GM11168 (cell line): ENCODE results near the gene RNF133.
"Not testable (repeated sequence)": the region's sequence is repeated elsewhere in the genome, so short reads cannot be mapped to it uniquely, and the experiment has no call there.

Experiments
- in situ Hi-C: fragments of 300-500 bp; cut with MboI; formaldehyde crosslinking; loops from one replicate; pipeline ENCODE4 v1.12.0; 2022; ENCODE audit warnings: low sequenced_read_pairs; ENCODE audit not compliant: unreplicated experiment

The RNF133 gene

GRCh38 chr7:122691569-122692235, 7.2 kb downstream of the RNF133 start:
- in situ Hi-C loops, result no loop called here

DNA sequence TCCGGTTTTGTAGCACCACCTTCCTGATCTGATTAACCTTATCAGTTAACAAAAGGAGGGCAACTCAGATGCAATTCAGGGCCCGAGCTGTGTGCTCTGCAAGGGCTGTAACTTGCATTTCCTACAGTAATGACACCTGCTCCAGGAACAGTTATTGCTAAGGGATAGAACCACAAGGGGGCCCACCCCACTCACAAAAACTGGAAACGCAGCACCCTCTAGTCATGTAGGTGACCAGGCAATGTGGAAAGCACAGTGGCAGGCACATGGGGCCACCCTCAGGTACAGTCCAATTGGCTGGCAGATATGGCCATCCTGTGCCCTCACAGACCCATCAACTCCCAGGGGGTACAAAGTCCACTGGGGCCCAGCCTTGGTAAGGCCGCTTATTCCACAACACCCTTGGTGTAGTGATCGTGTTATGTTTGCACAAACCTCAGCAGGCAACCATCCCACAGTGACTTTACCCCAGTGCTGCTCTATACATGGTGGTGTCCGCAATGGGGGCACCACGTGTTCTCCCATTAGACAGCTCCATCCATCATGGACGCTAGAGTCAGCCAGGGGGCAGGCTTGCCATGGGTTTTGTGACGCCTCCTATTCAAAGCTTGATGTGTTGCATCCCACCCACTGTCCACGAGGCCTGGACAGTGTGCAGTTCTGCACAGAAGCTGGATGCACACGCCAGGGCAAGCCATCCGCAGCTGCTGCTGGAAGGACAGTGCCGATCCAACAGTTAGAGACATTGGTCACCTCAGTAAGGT, 9.4 kb downstream of the RNF133 start:
- in situ Hi-C loops, result no loop called here

DNA sequence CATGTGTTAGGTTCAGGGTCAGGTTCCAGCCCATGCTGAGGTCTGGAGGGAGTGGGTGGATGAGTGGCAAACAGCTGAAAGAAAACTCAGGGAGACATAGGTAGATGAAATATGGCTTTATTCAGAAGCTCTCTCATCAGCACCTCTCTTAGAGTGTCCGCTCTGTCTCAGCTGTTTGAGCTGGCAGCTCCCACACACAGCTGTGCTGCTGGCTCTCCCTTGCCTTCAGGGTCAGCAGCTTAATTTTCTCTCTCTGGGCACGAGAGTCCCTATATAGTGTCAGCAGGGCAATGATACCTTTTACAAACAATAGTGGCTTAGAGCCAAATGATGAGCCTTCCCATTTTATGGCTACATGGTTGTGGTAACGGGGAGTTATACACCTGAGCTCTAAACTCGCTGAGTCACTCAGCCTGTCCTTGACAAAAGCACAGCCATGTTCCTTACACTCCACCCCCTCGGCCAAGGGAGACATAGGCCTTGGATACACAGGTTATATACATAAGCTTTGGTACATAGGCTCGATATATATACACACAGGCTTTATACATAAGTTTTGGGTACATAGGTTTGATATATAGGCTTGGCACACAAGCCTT, 10.4 kb downstream of the RNF133 start:
- in situ Hi-C loops, result no loop called here

DNA sequence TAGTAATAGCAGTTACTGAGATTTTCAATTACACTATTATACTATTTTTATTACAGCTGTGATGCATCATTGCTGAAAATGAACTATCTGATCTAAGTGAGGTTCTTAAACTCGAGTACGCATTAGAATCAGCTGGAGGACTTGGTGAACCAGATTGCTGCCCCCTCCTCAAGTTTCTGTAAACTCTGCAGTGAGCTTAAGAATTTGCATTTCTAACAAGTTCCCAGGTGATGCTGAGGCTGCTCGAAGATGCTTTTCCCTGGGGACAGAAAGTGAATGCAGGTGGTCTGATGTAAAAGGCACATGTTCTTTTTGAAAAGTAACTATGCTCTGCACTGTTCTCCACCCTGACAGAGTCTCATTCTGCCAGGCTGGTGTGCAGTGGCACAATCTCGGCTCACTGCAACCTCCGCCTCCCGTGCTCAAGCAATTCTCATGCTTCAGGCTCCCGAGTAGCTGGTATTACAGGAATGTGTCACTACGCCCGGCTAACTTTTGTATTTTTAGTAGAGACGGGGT, 12.5 kb downstream of the RNF133 start:
- in situ Hi-C loops, result no loop called here

- in situ Hi-C loops, result no loop called here
These were observed 14.4 kb downstream of the RNF133 start for GRCh38 chr7:122684504-122684903.

- in situ Hi-C loops, result no loop called here
These were observed 15.9 kb downstream of the RNF133 start for GRCh38 chr7:122682815-122683550.

DNA sequence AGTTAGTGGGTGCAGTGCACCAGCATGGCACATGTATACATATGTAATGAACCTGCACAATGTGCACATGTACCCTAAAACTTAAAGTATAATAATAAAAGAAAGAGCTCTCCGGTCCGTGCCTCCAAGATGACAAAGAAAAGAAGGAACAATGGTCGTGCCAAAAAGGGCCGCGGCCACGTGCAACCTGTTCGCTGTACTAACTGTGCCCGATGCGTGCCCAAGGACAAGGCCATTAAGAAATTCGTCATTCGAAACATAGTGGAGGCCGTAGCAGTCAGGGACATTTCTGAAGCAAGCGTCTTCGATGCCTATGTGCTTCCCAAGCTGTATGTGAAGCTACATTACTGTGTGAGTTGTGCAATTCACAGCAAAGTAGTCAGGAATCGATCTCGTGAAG, 17.7 kb downstream of the RNF133 start:
- in situ Hi-C loops, result not testable (repeated sequence)

- in situ Hi-C loops, result no loop called here
These were observed 19.1 kb downstream of the RNF133 start for GRCh38 chr7:122679813-122680212.

GRCh38 chr7:122679269-122679709, 19.6 kb downstream of the RNF133 start:
- in situ Hi-C loops, result not testable (repeated sequence)

DNA sequence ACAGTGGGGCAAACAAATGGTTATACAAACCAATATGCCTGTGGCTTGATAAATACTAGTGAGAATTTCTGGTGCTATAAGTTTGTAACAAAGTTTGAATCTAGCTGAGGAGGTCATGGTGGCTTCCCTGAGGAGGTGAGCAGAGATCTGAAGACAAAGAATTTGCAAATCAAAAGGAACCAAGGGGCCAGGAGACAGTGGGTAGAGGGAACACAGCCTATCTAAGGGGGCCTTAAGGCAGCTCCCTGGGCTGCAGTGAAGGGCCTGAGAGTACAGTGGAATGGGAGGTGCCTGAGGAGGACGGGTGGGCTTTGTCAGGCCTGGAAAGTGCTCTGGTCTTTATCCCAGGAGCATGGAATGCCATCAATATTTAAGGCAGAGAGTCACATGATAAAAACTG, 21.8 kb downstream of the RNF133 start:
- in situ Hi-C loops, result no loop called here

- in situ Hi-C loops, result no loop called here
These were observed 22.5 kb downstream of the RNF133 start for GRCh38 chr7:122676466-122676865.

DNA sequence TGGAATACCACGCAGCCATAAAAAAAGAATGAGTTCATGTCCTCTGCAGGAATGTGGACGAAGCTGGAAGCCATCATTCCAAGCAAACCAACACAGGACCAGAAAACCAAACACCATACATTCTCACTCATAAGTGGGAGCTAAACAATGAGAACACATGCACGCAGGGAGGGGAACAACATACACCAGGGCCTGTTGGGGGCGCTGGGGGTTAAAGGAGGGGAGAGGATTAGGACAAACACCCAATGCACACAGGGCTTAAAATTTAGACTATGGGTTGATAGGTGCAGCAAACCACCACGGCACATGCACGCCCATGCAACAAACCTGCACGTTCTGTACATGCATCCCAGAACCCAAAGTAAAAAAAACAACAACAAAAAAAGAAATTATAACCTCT, 23.3 kb downstream of the RNF133 start:
- in situ Hi-C loops, result no loop called here

DNA sequence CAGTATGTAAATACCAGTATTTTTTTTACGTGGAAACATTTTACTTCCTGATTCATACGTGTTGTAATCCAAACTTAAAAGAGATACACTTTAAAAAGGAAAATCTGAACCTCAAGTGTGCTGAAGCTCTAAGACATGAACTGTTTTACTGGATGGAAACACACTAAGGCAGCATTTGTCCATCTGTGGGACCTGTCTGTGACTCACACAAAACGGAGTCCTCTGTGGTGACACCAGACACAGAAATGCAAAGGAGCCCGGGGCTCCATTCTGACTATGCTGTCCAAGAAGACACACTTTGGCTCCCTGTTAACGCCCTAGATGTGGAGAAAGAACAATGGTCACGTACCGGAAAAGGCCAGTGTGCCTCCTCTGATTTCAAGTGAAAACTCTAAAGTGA, 23.9 kb downstream of the RNF133 start:
- in situ Hi-C loops, result no loop called here

GRCh38 chr7:122674502-122674901, 24.4 kb downstream of the RNF133 start:
- in situ Hi-C loops, result no loop called here

DNA sequence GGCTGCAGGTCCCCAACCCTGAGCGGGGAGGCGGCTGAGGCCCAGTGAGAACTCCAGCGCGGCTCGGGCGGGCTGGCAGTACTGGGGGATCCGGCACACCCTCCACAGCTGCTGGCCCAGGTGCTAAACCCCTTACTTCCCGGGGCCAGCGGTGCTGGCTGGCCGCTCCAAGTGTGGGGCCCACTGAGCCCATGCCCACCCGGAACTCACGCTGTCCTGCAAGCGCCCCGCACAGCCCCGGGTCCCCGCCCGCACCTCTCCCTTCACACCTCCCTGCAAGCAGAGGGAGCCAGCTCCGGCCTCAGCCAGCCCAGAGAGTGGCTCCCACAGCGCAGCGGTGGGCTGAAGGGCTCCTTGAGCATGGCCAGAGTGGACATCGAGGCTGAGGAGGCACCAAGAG, 25.0 kb downstream of the RNF133 start:
- in situ Hi-C loops, result no loop called here

GRCh38 chr7:122672536-122672935, 26.4 kb downstream of the RNF133 start:
- in situ Hi-C loops, result no loop called here

GRCh38 chr7:122663733-122664132, 35.2 kb downstream of the RNF133 start:
- in situ Hi-C loops, result no loop called here

- in situ Hi-C loops, result no loop called here
These were observed 40.1 kb downstream of the RNF133 start for GRCh38 chr7:122658856-122659255.

- in situ Hi-C loops, result no loop called here
These were observed 45.2 kb downstream of the RNF133 start for GRCh38 chr7:122653685-122654084.

GRCh38 chr7:122652876-122653275, 46.0 kb downstream of the RNF133 start:
- in situ Hi-C loops, result no loop called here

GRCh38 chr7:122651451-122651850, 47.5 kb downstream of the RNF133 start:
- in situ Hi-C loops, result no loop called here
